Ishikawa (cell line): ENCODE measurements around the gene ICOS.

ENCODE experiments used
- CREB1 ChIP-seq: IDR thresholded peaks from 2 replicates; pipeline ENCODE4 v1.6.1; 2012; ENCODE audit warnings: low read depth
- REST ChIP-seq: IDR thresholded peaks from 2 replicates; pipeline ENCODE4 v1.6.1; 2012; ENCODE audit warnings: low read depth, mild to moderate bottlenecking
- USF1 ChIP-seq: IDR thresholded peaks from 2 replicates; pipeline ENCODE4 v1.6.1; 2012
- TF ChIP-seq, protein P1 (sequence below): IDR thresholded peaks from 2 replicates; pipeline ENCODE4 v1.6.1; 2012

DNA sequence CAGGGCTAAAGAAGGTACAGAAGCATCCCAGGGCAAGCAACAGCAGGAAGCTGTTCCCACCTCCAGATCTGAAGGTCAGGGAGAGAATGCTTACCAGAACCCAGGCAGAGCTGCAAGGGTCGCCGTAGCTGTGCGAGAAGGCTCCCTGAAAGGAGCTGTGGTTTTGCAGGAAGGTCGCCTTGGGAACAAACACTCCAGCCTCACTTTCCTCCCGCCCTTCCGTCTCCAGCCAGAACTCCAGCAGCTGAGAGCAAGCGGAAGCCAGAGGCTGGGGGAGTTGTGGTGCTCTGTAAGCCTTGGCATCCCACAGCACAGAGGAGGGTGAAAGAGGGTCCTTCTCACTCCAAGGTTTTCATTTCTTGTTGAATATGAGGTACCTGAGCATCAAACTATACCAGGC lies 18.3 kb upstream of the ICOS start:
- TF ChIP-seq, protein P1, sequence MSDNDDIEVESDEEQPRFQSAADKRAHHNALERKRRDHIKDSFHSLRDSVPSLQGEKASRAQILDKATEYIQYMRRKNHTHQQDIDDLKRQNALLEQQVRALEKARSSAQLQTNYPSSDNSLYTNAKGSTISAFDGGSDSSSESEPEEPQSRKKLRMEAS = no peak
- TF ChIP-seq CREB1 = no peak
- TF ChIP-seq USF1 = no peak
- no peak for TF ChIP-seq REST
